ENCODE data around the gene CD300LG.

Gene CD300LG

GRCh38 chr17:43901861-43902589 lies 55.0 kb downstream of the CD300LG start:
- Histone ChIP-seq H3K9ac (ENCODE audit: low read depth, low read length) (no peak overlapping the region), H3K9me3 (ENCODE audit: insufficient read depth, low read depth, low read length) (no peaks in the 10 kb centered on the region), H3K4me1 (ENCODE audit: insufficient read depth, low read length) (peaks cover 17% of the 10 kb centered on the region; the same call in 1 of the 2 replicates), H3K27ac (ENCODE audit: low read length) (no peak overlapping the region), H3K36me3 (ENCODE audit: insufficient read depth, low read depth, low read length) (no peaks in the 10 kb centered on the region), H3K4me3 (ENCODE audit: low read length) (no peak overlapping the region), H3K27me3 (ENCODE audit: insufficient read depth, low read length) (peaks cover 43% of the 10 kb centered on the region)

GRCh38 chr17:43905400-43905984 lies 58.5 kb downstream of the CD300LG start:
- peak overlapping the region; percentile 72 for H3K4me3 ChIP-seq (ENCODE audit: low read length)
- H3K27ac ChIP-seq (ENCODE audit: low read length): no peak overlapping the region
- no peaks in the 10 kb centered on the region for H3K9me3 ChIP-seq (ENCODE audit: insufficient read depth, low read depth, low read length)
- H3K36me3 ChIP-seq (ENCODE audit: insufficient read depth, low read depth, low read length): no peaks in the 10 kb centered on the region
- H3K4me1 ChIP-seq (ENCODE audit: insufficient read depth, low read length): peaks cover 21% of the 10 kb centered on the region; the same call in 1 of the 2 replicates
- peaks cover 63% of the 10 kb centered on the region for H3K27me3 ChIP-seq (ENCODE audit: insufficient read depth, low read length)
- H3K9ac ChIP-seq (ENCODE audit: low read depth, low read length): peak overlapping the region; percentile 66; the same call in 1 of the 2 replicates

GRCh38 chr17:43905985-43906852 lies 59.2 kb downstream of the CD300LG start:
- Histone ChIP-seq H3K27me3 (ENCODE audit: insufficient read depth, low read length) (peaks cover 58% of the 10 kb centered on the region), H3K36me3 (ENCODE audit: insufficient read depth, low read depth, low read length) (no peaks in the 10 kb centered on the region), H3K4me1 (ENCODE audit: insufficient read depth, low read length) (peaks cover 15% of the 10 kb centered on the region; the same call in 1 of the 2 replicates), H3K9me3 (ENCODE audit: insufficient read depth, low read depth, low read length) (no peaks in the 10 kb centered on the region), H3K4me3 (ENCODE audit: low read length) (peak overlapping the region; percentile 72), H3K9ac (ENCODE audit: low read depth, low read length) (peak overlapping the region; percentile 66; the same call in 1 of the 2 replicates), H3K27ac (ENCODE audit: low read length) (no peak overlapping the region)

- peaks cover 11% of the 10 kb centered on the region; the same call in 1 of the 2 replicates for H3K4me1 ChIP-seq (ENCODE audit: insufficient read depth, low read length)
- no peaks in the 10 kb centered on the region for H3K36me3 ChIP-seq (ENCODE audit: insufficient read depth, low read depth, low read length)
- peak overlapping the region; percentile 72 for H3K4me3 ChIP-seq (ENCODE audit: low read length)
- no peaks in the 10 kb centered on the region for H3K9me3 ChIP-seq (ENCODE audit: insufficient read depth, low read depth, low read length)
- peaks cover 50% of the 10 kb centered on the region for H3K27me3 ChIP-seq (ENCODE audit: insufficient read depth, low read length)
- peak overlapping the region; percentile 31; the same call in 1 of the 2 replicates for H3K9ac ChIP-seq (ENCODE audit: low read depth, low read length)
- H3K27ac ChIP-seq (ENCODE audit: low read length): no peak overlapping the region
Observed at GRCh38 chr17:43906951-43907424, 60.0 kb downstream of the CD300LG start.

- peaks cover 50% of the 10 kb centered on the region for H3K27me3 ChIP-seq (ENCODE audit: insufficient read depth, low read length)
- no peaks in the 10 kb centered on the region for H3K9me3 ChIP-seq (ENCODE audit: insufficient read depth, low read depth, low read length)
- no peak within 1 kb of the TSS for H3K27ac ChIP-seq (ENCODE audit: low read length)
- H3K4me1 ChIP-seq (ENCODE audit: insufficient read depth, low read length): peaks cover 11% of the 10 kb centered on the region; the same call in 1 of the 2 replicates
- H3K36me3 ChIP-seq (ENCODE audit: insufficient read depth, low read depth, low read length): no peaks in the 10 kb centered on the region
- H3K4me3 ChIP-seq (ENCODE audit: low read length): peak within 1 kb of the TSS; percentile 72
- peak within 1 kb of the TSS; percentile 66; the same call in 1 of the 2 replicates for H3K9ac ChIP-seq (ENCODE audit: low read depth, low read length)
Observed at GRCh38 chr17:43907425-43907981, 60.5 kb downstream of the CD300LG start, which contains the start of gene MPP2. Gene MPP2, minus strand, starts transcription at chr17:43907536. Its CDS starts 3,076 bp downstream, at chr17:43904460.

GRCh38 chr17:43907998-43908721 lies 61.2 kb downstream of the CD300LG start:
- Histone ChIP-seq H3K9ac (ENCODE audit: low read depth, low read length) (peak overlapping the region; percentile 37; the same call in 1 of the 2 replicates), H3K27me3 (ENCODE audit: insufficient read depth, low read length) (peaks cover 50% of the 10 kb centered on the region), H3K4me1 (ENCODE audit: insufficient read depth, low read length) (peaks cover 11% of the 10 kb centered on the region; the same call in 1 of the 2 replicates), H3K4me3 (ENCODE audit: low read length) (peak overlapping the region; percentile 72), H3K36me3 (ENCODE audit: insufficient read depth, low read depth, low read length) (no peaks in the 10 kb centered on the region), H3K27ac (ENCODE audit: low read length) (no peak overlapping the region), H3K9me3 (ENCODE audit: insufficient read depth, low read depth, low read length) (no peaks in the 10 kb centered on the region)

GRCh38 chr17:43909537-43910231 lies 62.7 kb downstream of the CD300LG start:
- Histone ChIP-seq H3K9me3 (ENCODE audit: insufficient read depth, low read depth, low read length) (no peaks in the 10 kb centered on the region), H3K4me3 (ENCODE audit: low read length) (no peak overlapping the region), H3K36me3 (ENCODE audit: insufficient read depth, low read depth, low read length) (no peaks in the 10 kb centered on the region), H3K27me3 (ENCODE audit: insufficient read depth, low read length) (peaks cover 38% of the 10 kb centered on the region), H3K27ac (ENCODE audit: low read length) (no peak overlapping the region), H3K9ac (ENCODE audit: low read depth, low read length) (no peak overlapping the region), H3K4me1 (ENCODE audit: insufficient read depth, low read length) (peaks cover 11% of the 10 kb centered on the region; the same call in 1 of the 2 replicates)

GRCh38 chr17:43911904-43912303 lies 64.9 kb downstream of the CD300LG start:
- Histone ChIP-seq H3K9ac (ENCODE audit: low read depth, low read length) (no peak overlapping the region), H3K27me3 (ENCODE audit: insufficient read depth, low read length) (peaks cover 25% of the 10 kb centered on the region), H3K9me3 (ENCODE audit: insufficient read depth, low read depth, low read length) (no peaks in the 10 kb centered on the region), H3K27ac (ENCODE audit: low read length) (no peak overlapping the region), H3K4me1 (ENCODE audit: insufficient read depth, low read length) (peaks cover 4% of the 10 kb centered on the region; the same call in 1 of the 2 replicates), H3K36me3 (ENCODE audit: insufficient read depth, low read depth, low read length) (no peaks in the 10 kb centered on the region), H3K4me3 (ENCODE audit: low read length) (no peak overlapping the region)

GRCh38 chr17:43912635-43913304 lies 65.8 kb downstream of the CD300LG start:
- Histone ChIP-seq H3K4me1 (ENCODE audit: insufficient read depth, low read length) (peaks cover 4% of the 10 kb centered on the region; the same call in 1 of the 2 replicates), H3K9ac (ENCODE audit: low read depth, low read length) (no peak overlapping the region), H3K9me3 (ENCODE audit: insufficient read depth, low read depth, low read length) (no peaks in the 10 kb centered on the region), H3K27ac (ENCODE audit: low read length) (no peak overlapping the region), H3K27me3 (ENCODE audit: insufficient read depth, low read length) (peaks cover 32% of the 10 kb centered on the region), H3K4me3 (ENCODE audit: low read length) (no peak overlapping the region), H3K36me3 (ENCODE audit: insufficient read depth, low read depth, low read length) (no peaks in the 10 kb centered on the region)

Measured in iPS-20b (cell line).